ENCODE measurements around the gene HPCAL1.

GRCh38 chr2:10435820-10436204 lies 133.1 kb downstream of the HPCAL1 start:
- no peak for TF ChIP-seq POLR2AphosphoS5 (IDR thresholded peaks at IDR 0.05; ENCODE audit: low read length)
- TF ChIP-seq ZNF274 (IDR thresholded peaks at IDR 0.05; ENCODE audit: insufficient read depth, insufficient read length) = no peak
- TF ChIP-seq TBL1XR1 (IDR thresholded peaks at IDR 0.05; ENCODE audit: low read depth, low read length) = no peak
- TF ChIP-seq CBX5 (IDR thresholded peaks at IDR 0.05; ENCODE audit: low read depth) = no peak
- TF ChIP-seq GATAD2B (conservative IDR thresholded peaks at IDR 0.05; ENCODE audit: low read depth) = no peak
- no peak for TF ChIP-seq RBBP5 (conservative IDR thresholded peaks at IDR 0.05)
- no peak for TF ChIP-seq CHD2 (IDR thresholded peaks at IDR 0.05; ENCODE audit: borderline replicate concordance, low read depth, low read length)
- no peak for TF ChIP-seq E2F4 (IDR thresholded peaks at IDR 0.05; ENCODE audit: low read depth, low read length)
- TF ChIP-seq CTCF (IDR thresholded peaks at IDR 0.05 in 2 of 3, conservative IDR thresholded peaks at IDR 0.05 in 1 of 3; ENCODE audit: control insufficient read depth in 2 of 3, extremely low read depth in 1 of 3, insufficient read depth in 1 of 3, low read depth in 3 of 3, low read length in 3 of 3) = no peak
